Measurements from ENCODE around the gene HDAC10.

Gene HDAC10

GRCh38 chr22:50202130-50202666 is 48.9 kb downstream of the HDAC10 start:
- peaks cover 19% of the 10 kb centered on the region for H3K4me1 ChIP-seq (ENCODE audit: insufficient read depth, low read length)
- H2AFZ ChIP-seq (ENCODE audit: low read depth, low read length): no peak overlapping the region
- H3K9me3 ChIP-seq (ENCODE audit: low read length): peaks cover 5% of the 10 kb centered on the region
- H3K36me3 ChIP-seq (ENCODE audit: insufficient read depth, low read length): peaks cover 32% of the 10 kb centered on the region
- peak overlapping the region; percentile 73 for H3K4me3 ChIP-seq (ENCODE audit: low read length)
- no peaks in the 10 kb centered on the region for H3K27me3 ChIP-seq (ENCODE audit: insufficient read depth, low read length)

- Histone ChIP-seq H2AFZ (ENCODE audit: low read depth, low read length) (no peak overlapping the region), H3K4me3 (ENCODE audit: low read length) (peak overlapping the region; percentile 73), H3K27me3 (ENCODE audit: insufficient read depth, low read length) (no peaks in the 10 kb centered on the region), H3K9me3 (ENCODE audit: low read length) (peaks cover 5% of the 10 kb centered on the region), H3K36me3 (ENCODE audit: insufficient read depth, low read length) (peaks cover 27% of the 10 kb centered on the region), H3K4me1 (ENCODE audit: insufficient read depth, low read length) (peaks cover 18% of the 10 kb centered on the region)
These were observed 49.6 kb downstream of the HDAC10 start for GRCh38 chr22:50201191-50202129.

- Histone ChIP-seq H3K9me3 (ENCODE audit: low read length) (peaks cover 5% of the 10 kb centered on the region), H3K36me3 (ENCODE audit: insufficient read depth, low read length) (peaks cover 21% of the 10 kb centered on the region), H2AFZ (ENCODE audit: low read depth, low read length) (peak within 1 kb of the TSS; percentile 54), H3K27me3 (ENCODE audit: insufficient read depth, low read length) (no peaks in the 10 kb centered on the region), H3K4me3 (ENCODE audit: low read length) (peak within 1 kb of the TSS; percentile 73), H3K4me1 (ENCODE audit: insufficient read depth, low read length) (peaks cover 18% of the 10 kb centered on the region)
These were observed 50.4 kb downstream of the HDAC10 start, which contains the start of gene SELENOO for GRCh38 chr22:50200461-50201190. Gene SELENOO (plus strand): TSS chr22:50201011. CDS start chr22:50201037, 26 bp downstream.

GRCh38 chr22:50199829-50200460 is 51.1 kb downstream of the HDAC10 start:
- Histone ChIP-seq H3K36me3 (ENCODE audit: insufficient read depth, low read length) (peaks cover 24% of the 10 kb centered on the region), H3K4me1 (ENCODE audit: insufficient read depth, low read length) (peaks cover 18% of the 10 kb centered on the region), H3K9me3 (ENCODE audit: low read length) (peaks cover 5% of the 10 kb centered on the region), H2AFZ (ENCODE audit: low read depth, low read length) (peak overlapping the region; percentile 54), H3K27me3 (ENCODE audit: insufficient read depth, low read length) (no peaks in the 10 kb centered on the region), H3K4me3 (ENCODE audit: low read length) (peak overlapping the region; percentile 73)

GRCh38 chr22:50199251-50199721 is 51.8 kb downstream of the HDAC10 start:
- Histone ChIP-seq H3K36me3 (ENCODE audit: insufficient read depth, low read length) (peaks cover 26% of the 10 kb centered on the region), H3K9me3 (ENCODE audit: low read length) (peaks cover 5% of the 10 kb centered on the region), H3K4me1 (ENCODE audit: insufficient read depth, low read length) (peaks cover 18% of the 10 kb centered on the region), H3K27me3 (ENCODE audit: insufficient read depth, low read length) (no peaks in the 10 kb centered on the region), H2AFZ (ENCODE audit: low read depth, low read length) (no peak overlapping the region), H3K4me3 (ENCODE audit: low read length) (no peak overlapping the region)

GRCh38 chr22:50198624-50199017 is 52.4 kb downstream of the HDAC10 start:
- Histone ChIP-seq H2AFZ (ENCODE audit: low read depth, low read length) (no peak overlapping the region), H3K27me3 (ENCODE audit: insufficient read depth, low read length) (no peaks in the 10 kb centered on the region), H3K36me3 (ENCODE audit: insufficient read depth, low read length) (peaks cover 25% of the 10 kb centered on the region), H3K4me3 (ENCODE audit: low read length) (no peak overlapping the region), H3K9me3 (ENCODE audit: low read length) (peaks cover 5% of the 10 kb centered on the region), H3K4me1 (ENCODE audit: insufficient read depth, low read length) (peaks cover 18% of the 10 kb centered on the region)

GRCh38 chr22:50197856-50198623 is 53.0 kb downstream of the HDAC10 start:
- no peak overlapping the region for H3K4me3 ChIP-seq (ENCODE audit: low read length)
- no peak overlapping the region for H2AFZ ChIP-seq (ENCODE audit: low read depth, low read length)
- no peaks in the 10 kb centered on the region for H3K27me3 ChIP-seq (ENCODE audit: insufficient read depth, low read length)
- H3K36me3 ChIP-seq (ENCODE audit: insufficient read depth, low read length): peaks cover 19% of the 10 kb centered on the region
- no peaks in the 10 kb centered on the region for H3K9me3 ChIP-seq (ENCODE audit: low read length)
- H3K4me1 ChIP-seq (ENCODE audit: insufficient read depth, low read length): peaks cover 18% of the 10 kb centered on the region

- Histone ChIP-seq H3K4me3 (ENCODE audit: low read length) (no peak overlapping the region), H3K27me3 (ENCODE audit: insufficient read depth, low read length) (no peaks in the 10 kb centered on the region), H3K36me3 (ENCODE audit: insufficient read depth, low read length) (peaks cover 18% of the 10 kb centered on the region), H3K4me1 (ENCODE audit: insufficient read depth, low read length) (peaks cover 15% of the 10 kb centered on the region), H2AFZ (ENCODE audit: low read depth, low read length) (no peak overlapping the region), H3K9me3 (ENCODE audit: low read length) (no peaks in the 10 kb centered on the region)
These were observed 53.9 kb downstream of the HDAC10 start for GRCh38 chr22:50197000-50197800.

GRCh38 chr22:50196256-50196655 is 54.8 kb downstream of the HDAC10 start:
- H3K36me3 ChIP-seq (ENCODE audit: insufficient read depth, low read length): peaks cover 18% of the 10 kb centered on the region
- H3K4me1 ChIP-seq (ENCODE audit: insufficient read depth, low read length): peaks cover 9% of the 10 kb centered on the region
- H3K9me3 ChIP-seq (ENCODE audit: low read length): no peaks in the 10 kb centered on the region
- H3K4me3 ChIP-seq (ENCODE audit: low read length): no peak overlapping the region
- no peak overlapping the region for H2AFZ ChIP-seq (ENCODE audit: low read depth, low read length)
- no peaks in the 10 kb centered on the region for H3K27me3 ChIP-seq (ENCODE audit: insufficient read depth, low read length)

All from neuron (in vitro differentiated cells).